ENCODE results near the gene CDH4. TPM values are rescaled to one million over a fixed set of nuclear protein-coding genes. Genes with fewer than 3 reads are reported as not detected.

CDH4 gene
- total and polyA plus RNA-seq, 11 donors: 0.04 to 0.54 (median 0.08) TPM; not detected in 1

DNA sequence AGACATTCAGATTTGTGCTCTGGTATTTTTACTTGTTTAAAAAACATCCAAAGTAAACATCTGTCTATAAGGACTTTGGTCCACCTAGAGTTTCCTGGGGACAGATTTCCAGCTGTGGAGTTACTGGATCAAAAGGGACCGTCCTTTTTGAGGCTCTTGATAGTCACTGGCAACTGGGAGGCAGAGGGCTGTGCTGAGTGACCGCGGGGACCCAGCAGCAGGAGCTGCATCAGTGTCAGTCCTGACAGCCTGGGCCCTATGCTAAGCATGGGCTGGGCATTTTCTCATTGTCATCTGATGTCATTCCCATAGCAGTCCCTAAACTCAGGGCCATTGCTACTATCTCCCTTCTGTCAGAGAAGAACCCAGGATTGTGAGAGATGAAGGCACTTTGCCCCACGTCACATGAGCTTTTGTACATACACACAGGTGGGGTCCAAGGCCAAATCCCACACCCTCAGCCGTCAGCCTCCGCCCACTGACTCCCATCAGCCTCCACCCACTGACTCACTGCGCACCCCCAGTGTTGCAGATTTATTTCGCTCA lies 519.8 kb downstream of the CDH4 start:
- WGBS, 4 donors: 68 to 84% (median 82%) methylated on average over 8 of the region's 8 CpGs

DNA sequence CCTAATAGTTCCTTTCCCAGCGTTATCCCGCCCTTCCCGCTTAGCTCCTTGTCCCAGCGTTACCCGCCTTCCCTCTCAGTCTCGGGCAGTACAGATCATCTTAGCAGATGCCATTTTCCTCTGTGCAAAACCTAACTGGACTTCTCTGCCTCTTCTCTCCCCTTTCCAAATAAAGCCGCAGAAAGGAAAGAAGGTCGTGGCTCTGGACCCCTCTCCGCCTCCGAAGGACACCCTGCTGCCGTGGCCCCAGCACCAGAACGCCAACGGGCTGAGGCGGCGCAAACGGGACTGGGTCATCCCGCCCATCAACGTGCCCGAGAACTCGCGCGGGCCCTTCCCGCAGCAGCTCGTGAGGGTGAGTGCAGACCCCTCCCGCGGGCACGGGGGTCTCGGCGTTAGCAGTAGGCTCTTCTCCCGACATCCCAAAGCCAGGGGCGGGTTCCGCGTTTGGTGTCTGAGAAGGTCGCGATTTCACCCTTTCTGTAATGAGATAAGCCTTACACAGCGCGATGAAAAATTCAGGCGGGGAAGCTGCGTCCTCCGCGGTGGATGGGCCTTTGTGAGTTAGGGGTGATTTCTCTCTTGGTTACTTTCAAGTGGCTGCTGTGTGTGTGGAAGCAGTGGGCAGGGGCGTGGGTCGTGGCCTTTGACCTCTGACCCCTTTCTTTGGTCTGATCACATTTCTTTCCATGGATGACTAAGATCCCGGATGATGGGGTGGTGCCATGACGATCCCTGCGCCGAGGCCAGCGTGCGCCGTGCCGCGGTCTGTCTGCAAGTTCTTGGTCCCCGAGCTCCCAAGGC lies 521.0 kb downstream of the CDH4 start:
- Histone ChIP-seq H3K27ac (no peak overlapping the region), H3K4me3 (no peak overlapping the region), H3K36me3 (no peaks in the 10 kb centered on the region), H3K4me1 (no peaks in the 10 kb centered on the region), H3K27me3 (peaks cover 0 to 13% (median 0%) of the 10 kb centered on the region in 9 donors), H3K9me3 (no peaks in the 10 kb centered on the region)
- TF ChIP-seq, protein P1, sequence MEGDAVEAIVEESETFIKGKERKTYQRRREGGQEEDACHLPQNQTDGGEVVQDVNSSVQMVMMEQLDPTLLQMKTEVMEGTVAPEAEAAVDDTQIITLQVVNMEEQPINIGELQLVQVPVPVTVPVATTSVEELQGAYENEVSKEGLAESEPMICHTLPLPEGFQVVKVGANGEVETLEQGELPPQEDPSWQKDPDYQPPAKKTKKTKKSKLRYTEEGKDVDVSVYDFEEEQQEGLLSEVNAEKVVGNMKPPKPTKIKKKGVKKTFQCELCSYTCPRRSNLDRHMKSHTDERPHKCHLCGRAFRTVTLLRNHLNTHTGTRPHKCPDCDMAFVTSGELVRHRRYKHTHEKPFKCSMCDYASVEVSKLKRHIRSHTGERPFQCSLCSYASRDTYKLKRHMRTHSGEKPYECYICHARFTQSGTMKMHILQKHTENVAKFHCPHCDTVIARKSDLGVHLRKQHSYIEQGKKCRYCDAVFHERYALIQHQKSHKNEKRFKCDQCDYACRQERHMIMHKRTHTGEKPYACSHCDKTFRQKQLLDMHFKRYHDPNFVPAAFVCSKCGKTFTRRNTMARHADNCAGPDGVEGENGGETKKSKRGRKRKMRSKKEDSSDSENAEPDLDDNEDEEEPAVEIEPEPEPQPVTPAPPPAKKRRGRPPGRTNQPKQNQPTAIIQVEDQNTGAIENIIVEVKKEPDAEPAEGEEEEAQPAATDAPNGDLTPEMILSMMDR (IDR thresholded peaks at IDR 0.05): no peak
- no peak for TF ChIP-seq POLR2A (IDR thresholded peaks at IDR 0.05)
- ATAC-seq: no peak
- intact Hi-C loops (cut with DNase I): no loop called here
- WGBS, 4 donors: 78 to 82% (median 79%) methylated on average over 53 of the region's 53 CpGs
- no peak for DNase-seq

More for the DNA sequence above, 519.8 kb downstream of the CDH4 start:
- Histone ChIP-seq H3K4me3 (no peak overlapping the region), H3K27ac (no peak overlapping the region), H3K4me1 (no peaks in the 10 kb centered on the region), H3K27me3 (peaks cover 0 to 13% (median 0%) of the 10 kb centered on the region in 9 donors), H3K9me3 (no peaks in the 10 kb centered on the region), H3K36me3 (no peaks in the 10 kb centered on the region)
- ATAC-seq: no peak
- DNase-seq: no peak
- TF ChIP-seq POLR2A (IDR thresholded peaks at IDR 0.05): no peak
- TF ChIP-seq, protein P1 (IDR thresholded peaks at IDR 0.05): no peak
- intact Hi-C loops (cut with DNase I): no loop called here

DNA sequence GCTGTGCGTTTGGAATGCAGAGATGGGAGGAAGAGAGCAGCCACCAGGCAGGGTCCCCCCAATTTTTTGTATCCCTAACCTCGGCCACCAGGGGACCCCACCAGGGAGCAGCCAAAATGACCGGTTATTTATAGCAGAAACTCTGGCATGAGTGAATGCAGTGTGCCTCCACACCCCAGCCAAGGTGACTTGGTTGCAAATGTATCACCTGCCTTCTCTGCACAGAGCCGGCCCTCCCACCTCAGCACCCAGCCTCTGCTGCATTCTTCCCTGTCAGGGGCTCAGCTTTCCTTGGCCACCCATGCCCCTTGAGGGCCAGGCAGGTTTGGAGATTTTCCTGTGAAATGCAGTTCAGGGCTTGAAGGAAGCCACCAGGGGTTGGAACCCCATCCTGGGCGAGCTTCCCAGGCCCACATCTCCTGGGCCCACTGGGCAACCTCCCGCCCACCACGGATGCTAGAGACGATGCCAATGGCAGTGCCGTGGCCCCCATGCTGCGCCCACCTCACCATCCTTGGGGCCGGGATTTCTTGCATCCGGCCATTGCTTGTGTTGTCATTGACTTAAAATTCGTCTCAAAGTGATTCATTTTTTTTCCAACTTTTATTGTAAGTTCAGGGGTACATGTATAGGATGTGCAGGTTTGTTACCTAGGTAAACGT lies 522.0 kb downstream of the CDH4 start:
- 59 to 74% (median 65%) methylated on average over 14 of the region's 14 CpGs for WGBS, 4 donors
- Histone ChIP-seq H3K36me3 (no peaks in the 10 kb centered on the region), H3K27ac (no peak overlapping the region), H3K9me3 (no peaks in the 10 kb centered on the region), H3K27me3 (peaks cover 0 to 13% (median 0%) of the 10 kb centered on the region in 9 donors), H3K4me3 (no peak overlapping the region), H3K4me1 (no peaks in the 10 kb centered on the region)
- ATAC-seq (no peak), DNase-seq (no peak)
- intact Hi-C loops (cut with DNase I): no loop called here
- TF ChIP-seq, protein P1 (IDR thresholded peaks at IDR 0.05): no peak
- no peak for TF ChIP-seq POLR2A (IDR thresholded peaks at IDR 0.05)

DNA sequence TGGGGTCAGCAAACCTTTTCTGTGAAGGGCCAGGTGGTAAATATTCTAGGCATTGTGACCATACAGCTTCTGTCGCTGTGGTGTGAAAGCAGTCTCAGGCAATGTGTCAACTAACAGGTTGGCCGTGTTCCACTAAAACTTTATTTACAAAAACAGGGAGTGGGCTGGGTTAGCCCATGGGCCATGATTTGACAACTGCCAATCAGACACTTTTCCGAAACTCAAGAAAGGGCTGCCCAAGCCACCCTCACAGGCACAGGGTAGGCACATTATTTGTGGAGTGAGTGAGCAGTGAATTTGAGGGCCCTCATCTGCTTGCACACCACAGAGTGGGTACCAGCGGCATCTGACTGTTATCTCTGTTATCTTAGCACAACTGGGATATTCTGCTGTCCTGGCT lies 523.4 kb downstream of the CDH4 start:
- H3K4me3 ChIP-seq: no peak overlapping the region
- no peak overlapping the region for H3K27ac ChIP-seq
- H3K27me3 ChIP-seq: peaks cover 0 to 4% (median 0%) of the 10 kb centered on the region in 9 donors
- TF ChIP-seq, protein P1 (IDR thresholded peaks at IDR 0.05): no peak
- no peak for TF ChIP-seq POLR2A (IDR thresholded peaks at IDR 0.05)
- no peaks in the 10 kb centered on the region for H3K36me3 ChIP-seq
- intact Hi-C loops (cut with DNase I): no loop called here
- WGBS, 4 donors: 80 to 86% (median 82%) methylated on average over 4 of the region's 4 CpGs
- ATAC-seq: no peak
- no peaks in the 10 kb centered on the region for H3K9me3 ChIP-seq
- DNase-seq: no peak
- no peaks in the 10 kb centered on the region for H3K4me1 ChIP-seq
